Trophoblast cell (in vitro differentiated cells and primary cell): ENCODE measurements around the gene PLAAT3.

Experiments
- DNase-seq, 2 donors: peaks; one replicate each; pipeline ENCODE4 v3.0.0-alpha.2; 2016
- H2AFZ ChIP-seq: 2 replicates; pipeline ENCODE4 v1.6.1; 2013; ENCODE audit warnings: low read length, moderate library complexity, mild to moderate bottlenecking; ENCODE audit not compliant: insufficient read depth, poor library complexity
- H2AK5ac ChIP-seq: 2 replicates; pipeline ENCODE4 v1.6.1; 2013; ENCODE audit warnings: mild to moderate bottlenecking, low read length
- H2BK120ac ChIP-seq: 2 replicates; pipeline ENCODE4 v1.6.1; 2013; ENCODE audit warnings: low read length, mild to moderate bottlenecking, moderate library complexity; ENCODE audit not compliant: insufficient read depth, poor library complexity
- H2BK12ac ChIP-seq: 2 replicates; pipeline ENCODE4 v1.6.1; 2013; ENCODE audit warnings: mild to moderate bottlenecking, low read length, moderate library complexity
- H2BK5ac ChIP-seq: 2 replicates; pipeline ENCODE4 v1.6.1; 2013; ENCODE audit warnings: low read length, low read depth, moderate library complexity, mild to moderate bottlenecking; ENCODE audit not compliant: poor library complexity
- H3K14ac ChIP-seq: 2 replicates; pipeline ENCODE4 v1.6.1; 2013; ENCODE audit warnings: mild to moderate bottlenecking, low read length
- H3K18ac ChIP-seq: 2 replicates; pipeline ENCODE4 v1.6.1; 2013; ENCODE audit warnings: mild to moderate bottlenecking, low read length
- H3K23ac ChIP-seq: 2 replicates; pipeline ENCODE4 v1.6.1; 2013; ENCODE audit warnings: low read length
- H3K27ac ChIP-seq: 2 replicates; pipeline ENCODE4 v1.5.1; 2013; ENCODE audit warnings: low read depth, mild to moderate bottlenecking, inconsistent platforms, low read length, moderate library complexity
- H3K27me3 ChIP-seq: 2 replicates; pipeline ENCODE4 v1.6.1; 2013; ENCODE audit warnings: inconsistent platforms, mild to moderate bottlenecking, low read length, moderate library complexity; ENCODE audit not compliant: insufficient read depth
- H3K36me3 ChIP-seq, 2 experiments: 1 replicate in 1 of 2; 2 replicates in 1 of 2; pipeline ENCODE4 v1.6.1; 2013; ENCODE audit warnings: low read length in 2 of 2, mild to moderate bottlenecking in 2 of 2, moderate library complexity in 1 of 2; ENCODE audit not compliant: insufficient read depth in 2 of 2, control insufficient read depth in 1 of 2
- H3K4ac ChIP-seq: 2 replicates; pipeline ENCODE4 v1.6.1; 2013; ENCODE audit warnings: low read depth, mild to moderate bottlenecking, low read length, moderate library complexity
- H3K4me1 ChIP-seq, 2 experiments: 1 replicate in 1 of 2; 2 replicates in 1 of 2; pipeline ENCODE4 v1.6.1; 2013; ENCODE audit warnings: low read length in 2 of 2, mild to moderate bottlenecking in 2 of 2, moderate library complexity in 1 of 2; ENCODE audit not compliant: insufficient read depth in 2 of 2, control insufficient read depth in 1 of 2
- H3K4me2 ChIP-seq: 2 replicates; pipeline ENCODE4 v1.6.1; 2013; ENCODE audit warnings: inconsistent platforms, mild to moderate bottlenecking, low read length, moderate library complexity
- H3K4me3 ChIP-seq: 2 replicates; pipeline ENCODE4 v1.5.1; 2013; ENCODE audit warnings: mild to moderate bottlenecking, low read depth, low read length, inconsistent platforms
- H3K79me1 ChIP-seq: one replicate; pipeline ENCODE4 v1.6.1; 2013; ENCODE audit warnings: low read length
- H3K79me2 ChIP-seq: 2 replicates; pipeline ENCODE4 v1.6.1; 2013; ENCODE audit warnings: low read length, mild to moderate bottlenecking; ENCODE audit not compliant: control insufficient read depth, insufficient read depth, poor library complexity
- H3K9ac ChIP-seq: 2 replicates; pipeline ENCODE4 v1.6.1; 2013; ENCODE audit warnings: mild to moderate bottlenecking, low read length
- H3K9me3 ChIP-seq: 2 replicates; pipeline ENCODE4 v1.6.1; 2013; ENCODE audit warnings: low read depth, mild to moderate bottlenecking, control low read depth, inconsistent platforms, low read length; ENCODE audit not compliant: insufficient read depth
- H4K12ac ChIP-seq: 2 replicates; pipeline ENCODE4 v1.6.1; 2013; ENCODE audit warnings: low read depth, mild to moderate bottlenecking, low read length, moderate library complexity
- H4K8ac ChIP-seq: 2 replicates; pipeline ENCODE4 v1.6.1; 2013; ENCODE audit warnings: low read depth, mild to moderate bottlenecking, low read length, moderate library complexity
- H4K91ac ChIP-seq: one replicate; pipeline ENCODE4 v1.6.1; 2013; ENCODE audit warnings: low read depth, mild to moderate bottlenecking, low read length, moderate library complexity
- WGBS: extraction: QIAGEN DNeasy Blood & Tissue Kit; methylation state at CpG from one replicate; pipeline ENCODE4 v1.1.7; 2013; ENCODE audit warnings: missing lambda C conversion rate; ENCODE audit not compliant: insufficient read length, insufficient coverage; ENCODE audit errors: extremely low coverage; 5-methylcytosine and 5-hydroxymethylcytosine counted together

The PLAAT3 gene

GRCh38 chr11:63613517-63614135, 607 bp downstream of the PLAAT3 start:
- Histone ChIP-seq H3K27me3 (no peaks in the 10 kb centered on the region), H3K79me2 (peaks cover 4% of the 10 kb centered on the region), H3K36me3 (no peaks in the 10 kb centered on the region), H3K4me3 (peak overlapping the region; percentile 69), H3K4me2 (peak overlapping the region; percentile 87), H4K8ac (peak overlapping the region; percentile 5), H3K14ac (no peak overlapping the region), H2AFZ (peak overlapping the region; percentile 51), H2BK5ac (peak overlapping the region; percentile 13), H3K23ac (no peak overlapping the region), H3K27ac (peak overlapping the region; percentile 66), H4K91ac (peak overlapping the region; percentile 73), H3K9ac (no peak overlapping the region), H3K4me1 (peaks cover 2 to 3% of the 10 kb centered on the region in 2 experiments), H3K18ac (peak overlapping the region; percentile 2), H3K9me3 (no peaks in the 10 kb centered on the region), H3K79me1 (peaks cover 4% of the 10 kb centered on the region), H2AK5ac (no peak overlapping the region), H3K4ac (no peak overlapping the region), H2BK120ac (peak overlapping the region; percentile 8), H4K12ac (no peak overlapping the region), H2BK12ac (no peak overlapping the region)
- peak; percentile 92 to 94 for DNase-seq
- no CpG with 5 or more reads among the region's 45 CpGs for WGBS

- Histone ChIP-seq H3K4ac (no peak overlapping the region), H4K8ac (no peak overlapping the region), H3K27me3 (no peaks in the 10 kb centered on the region), H3K4me2 (no peak overlapping the region), H3K4me1 (peaks cover 3 to 5% of the 10 kb centered on the region in 2 experiments), H2AFZ (no peak overlapping the region), H3K79me2 (peaks cover 7% of the 10 kb centered on the region), H3K14ac (no peak overlapping the region), H3K23ac (no peak overlapping the region), H3K27ac (no peak overlapping the region), H2BK120ac (no peak overlapping the region), H2BK5ac (no peak overlapping the region), H2AK5ac (no peak overlapping the region), H4K12ac (no peak overlapping the region), H4K91ac (no peak overlapping the region), H3K9ac (no peak overlapping the region), H3K9me3 (no peaks in the 10 kb centered on the region), H3K36me3 (no peaks in the 10 kb centered on the region), H3K79me1 (peaks cover 4% of the 10 kb centered on the region), H2BK12ac (no peak overlapping the region), H3K4me3 (no peak overlapping the region), H3K18ac (no peak overlapping the region)
- DNase-seq = no peak
Measured at GRCh38 chr11:63612181-63612580, 2.1 kb downstream of the PLAAT3 start.

GRCh38 chr11:63611395-63611747, 2.9 kb downstream of the PLAAT3 start:
- Histone ChIP-seq H4K8ac (no peak overlapping the region), H3K14ac (no peak overlapping the region), H3K79me2 (peaks cover 7% of the 10 kb centered on the region), H3K36me3 (no peaks in the 10 kb centered on the region), H3K4me3 (no peak overlapping the region), H3K9ac (no peak overlapping the region), H3K27ac (no peak overlapping the region), H3K4me1 (peaks cover 3 to 5% of the 10 kb centered on the region in 2 experiments), H2BK5ac (no peak overlapping the region), H3K23ac (no peak overlapping the region), H2AK5ac (no peak overlapping the region), H2BK120ac (no peak overlapping the region), H4K12ac (no peak overlapping the region), H2AFZ (no peak overlapping the region), H4K91ac (no peak overlapping the region), H3K18ac (no peak overlapping the region), H2BK12ac (no peak overlapping the region), H3K9me3 (no peaks in the 10 kb centered on the region), H3K4ac (no peak overlapping the region), H3K27me3 (no peaks in the 10 kb centered on the region), H3K4me2 (no peak overlapping the region), H3K79me1 (peaks cover 4% of the 10 kb centered on the region)
- DNase-seq = no peak
- no CpG with 5 or more reads among the region's 1 CpG for WGBS

- Histone ChIP-seq H3K4me2 (no peak overlapping the region), H3K36me3 (no peaks in the 10 kb centered on the region), H2BK120ac (no peak overlapping the region), H3K79me2 (peaks cover 7% of the 10 kb centered on the region), H2AK5ac (no peak overlapping the region), H2BK5ac (no peak overlapping the region), H3K4ac (no peak overlapping the region), H4K8ac (no peak overlapping the region), H4K91ac (no peak overlapping the region), H4K12ac (no peak overlapping the region), H3K4me3 (no peak overlapping the region), H3K79me1 (peaks cover 4% of the 10 kb centered on the region), H3K9me3 (no peaks in the 10 kb centered on the region), H3K14ac (no peak overlapping the region), H2AFZ (no peak overlapping the region), H3K27me3 (no peaks in the 10 kb centered on the region), H3K27ac (no peak overlapping the region), H3K9ac (no peak overlapping the region), H3K4me1 (peaks cover 3 to 5% of the 10 kb centered on the region in 2 experiments), H3K23ac (no peak overlapping the region), H3K18ac (no peak overlapping the region), H2BK12ac (no peak overlapping the region)
- WGBS = no CpG with 5 or more reads among the region's 14 CpGs
- peak in 1 of 2 donors; percentile 31 for DNase-seq
Measured at GRCh38 chr11:63610604-63611394, 3.4 kb downstream of the PLAAT3 start.
